GM21390 (cell line): ENCODE results near the gene MEGF6.

Experiments used
- ATAC-seq: cut with Tn5 transposase; IDR thresholded peaks from one replicate; pipeline ENCODE4 v1.9.1; 2021; ENCODE audit not compliant: unreplicated experiment

Gene MEGF6, protein sequence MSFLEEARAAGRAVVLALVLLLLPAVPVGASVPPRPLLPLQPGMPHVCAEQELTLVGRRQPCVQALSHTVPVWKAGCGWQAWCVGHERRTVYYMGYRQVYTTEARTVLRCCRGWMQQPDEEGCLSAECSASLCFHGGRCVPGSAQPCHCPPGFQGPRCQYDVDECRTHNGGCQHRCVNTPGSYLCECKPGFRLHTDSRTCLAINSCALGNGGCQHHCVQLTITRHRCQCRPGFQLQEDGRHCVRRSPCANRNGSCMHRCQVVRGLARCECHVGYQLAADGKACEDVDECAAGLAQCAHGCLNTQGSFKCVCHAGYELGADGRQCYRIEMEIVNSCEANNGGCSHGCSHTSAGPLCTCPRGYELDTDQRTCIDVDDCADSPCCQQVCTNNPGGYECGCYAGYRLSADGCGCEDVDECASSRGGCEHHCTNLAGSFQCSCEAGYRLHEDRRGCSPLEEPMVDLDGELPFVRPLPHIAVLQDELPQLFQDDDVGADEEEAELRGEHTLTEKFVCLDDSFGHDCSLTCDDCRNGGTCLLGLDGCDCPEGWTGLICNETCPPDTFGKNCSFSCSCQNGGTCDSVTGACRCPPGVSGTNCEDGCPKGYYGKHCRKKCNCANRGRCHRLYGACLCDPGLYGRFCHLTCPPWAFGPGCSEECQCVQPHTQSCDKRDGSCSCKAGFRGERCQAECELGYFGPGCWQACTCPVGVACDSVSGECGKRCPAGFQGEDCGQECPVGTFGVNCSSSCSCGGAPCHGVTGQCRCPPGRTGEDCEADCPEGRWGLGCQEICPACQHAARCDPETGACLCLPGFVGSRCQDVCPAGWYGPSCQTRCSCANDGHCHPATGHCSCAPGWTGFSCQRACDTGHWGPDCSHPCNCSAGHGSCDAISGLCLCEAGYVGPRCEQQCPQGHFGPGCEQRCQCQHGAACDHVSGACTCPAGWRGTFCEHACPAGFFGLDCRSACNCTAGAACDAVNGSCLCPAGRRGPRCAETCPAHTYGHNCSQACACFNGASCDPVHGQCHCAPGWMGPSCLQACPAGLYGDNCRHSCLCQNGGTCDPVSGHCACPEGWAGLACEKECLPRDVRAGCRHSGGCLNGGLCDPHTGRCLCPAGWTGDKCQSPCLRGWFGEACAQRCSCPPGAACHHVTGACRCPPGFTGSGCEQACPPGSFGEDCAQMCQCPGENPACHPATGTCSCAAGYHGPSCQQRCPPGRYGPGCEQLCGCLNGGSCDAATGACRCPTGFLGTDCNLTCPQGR (N-terminal part only)

DNA sequence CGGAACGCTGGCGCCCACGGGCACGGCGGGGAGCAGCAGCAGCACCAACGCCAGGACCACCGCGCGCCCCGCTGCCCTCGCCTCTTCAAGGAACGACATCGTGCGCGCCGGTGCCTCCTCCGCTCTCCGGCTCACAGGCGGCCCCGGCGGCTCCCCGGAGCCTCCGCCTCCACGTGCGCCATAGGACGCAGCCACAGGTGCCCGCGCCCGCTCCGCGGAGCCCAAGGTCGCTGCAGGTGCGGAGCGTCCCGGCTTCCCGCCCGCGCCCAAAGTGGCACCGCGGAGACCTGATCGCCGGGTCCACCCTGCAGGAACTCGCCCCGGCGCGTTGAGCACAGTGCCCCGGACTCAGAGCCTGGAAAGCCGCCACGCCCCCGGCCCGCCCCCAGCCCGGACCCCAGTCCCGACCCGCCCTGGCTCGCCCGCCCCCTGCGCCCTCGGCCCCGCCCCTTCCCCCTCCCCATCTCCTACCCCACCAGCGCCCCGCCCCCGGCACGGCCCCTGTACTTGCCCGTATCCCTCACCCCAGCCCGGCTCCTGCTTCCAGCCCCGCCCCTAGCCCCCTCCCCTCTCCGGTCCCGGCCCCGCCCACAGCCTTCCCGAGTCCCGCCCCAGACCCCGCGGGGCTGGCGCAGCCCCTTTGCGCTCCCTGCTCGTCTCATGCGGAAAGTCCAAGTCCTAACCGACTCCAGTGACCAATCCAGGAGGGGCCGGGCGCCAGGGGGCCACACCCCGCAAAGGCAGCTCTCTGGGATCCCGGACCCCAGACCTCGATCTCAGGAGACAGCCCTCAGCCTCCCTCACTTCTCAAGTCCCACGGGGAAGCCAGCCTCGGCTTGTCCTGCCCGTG is at the start of gene MEGF6:
MEGF6 (minus strand) TSS at position 339 of the 850 bp plus-strand sequence; CDS start at position 99, 240 bp downstream.
- ATAC-seq: no peak

DNA sequence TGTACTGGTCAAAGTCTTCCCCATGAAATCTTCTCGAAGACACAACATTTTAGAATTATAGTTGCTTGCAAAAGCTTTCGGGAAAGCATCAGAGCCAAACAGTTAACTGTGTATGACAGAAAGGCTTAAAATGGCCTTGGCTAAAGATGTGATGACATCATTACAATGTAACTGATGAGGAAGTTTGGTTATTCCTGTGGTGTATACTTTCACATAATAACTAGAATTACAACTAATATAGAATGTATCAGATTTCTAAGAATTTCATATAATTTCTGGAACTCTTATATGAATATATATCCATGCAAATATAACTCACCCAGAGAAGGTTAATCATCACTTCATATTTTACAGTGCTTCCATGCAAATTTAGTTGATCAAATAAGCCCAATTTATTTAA is 49.4 kb upstream of the MEGF6 start:
- ATAC-seq: no peak

DNA sequence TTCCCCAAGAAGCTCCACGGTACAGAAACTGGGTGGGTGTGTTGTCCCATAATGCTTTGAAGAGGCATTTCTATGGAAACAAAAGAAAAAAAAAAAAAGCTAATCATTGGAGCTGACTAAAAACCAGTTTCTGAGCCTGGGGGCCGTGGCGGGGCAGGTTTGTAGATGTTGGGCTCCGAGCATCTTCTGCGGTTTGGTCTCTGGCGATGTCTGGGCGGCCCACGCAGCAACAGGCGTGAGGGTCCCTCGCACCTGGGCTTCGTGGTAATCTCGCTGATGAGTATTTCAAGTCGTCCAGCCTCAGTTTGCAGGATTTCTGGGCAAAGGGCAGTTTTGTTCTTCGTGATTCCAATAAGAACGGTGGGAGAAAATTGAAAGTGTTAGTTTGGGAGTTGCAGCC is 47.8 kb upstream of the MEGF6 start:
- ATAC-seq: no peak

DNA sequence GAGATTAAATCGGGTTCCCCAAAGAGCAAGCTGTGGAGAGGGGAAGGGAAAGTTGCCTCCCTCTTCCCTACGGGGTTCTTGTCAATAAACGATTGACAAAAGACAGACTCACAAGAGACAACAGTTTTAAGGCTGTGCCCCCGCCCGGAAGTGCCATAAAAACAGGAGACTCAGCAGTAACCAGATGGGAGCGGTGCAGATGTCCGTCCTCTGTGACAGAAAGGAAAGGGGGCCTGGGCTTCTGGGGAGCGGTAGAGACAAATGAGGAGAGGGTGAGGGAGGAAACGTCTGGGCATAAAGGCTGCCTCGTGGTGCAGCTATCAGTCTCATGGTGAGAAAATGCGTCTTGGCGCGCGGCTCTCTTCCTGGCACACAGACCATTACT is 46.9 kb upstream of the MEGF6 start:
- ATAC-seq: no peak

DNA sequence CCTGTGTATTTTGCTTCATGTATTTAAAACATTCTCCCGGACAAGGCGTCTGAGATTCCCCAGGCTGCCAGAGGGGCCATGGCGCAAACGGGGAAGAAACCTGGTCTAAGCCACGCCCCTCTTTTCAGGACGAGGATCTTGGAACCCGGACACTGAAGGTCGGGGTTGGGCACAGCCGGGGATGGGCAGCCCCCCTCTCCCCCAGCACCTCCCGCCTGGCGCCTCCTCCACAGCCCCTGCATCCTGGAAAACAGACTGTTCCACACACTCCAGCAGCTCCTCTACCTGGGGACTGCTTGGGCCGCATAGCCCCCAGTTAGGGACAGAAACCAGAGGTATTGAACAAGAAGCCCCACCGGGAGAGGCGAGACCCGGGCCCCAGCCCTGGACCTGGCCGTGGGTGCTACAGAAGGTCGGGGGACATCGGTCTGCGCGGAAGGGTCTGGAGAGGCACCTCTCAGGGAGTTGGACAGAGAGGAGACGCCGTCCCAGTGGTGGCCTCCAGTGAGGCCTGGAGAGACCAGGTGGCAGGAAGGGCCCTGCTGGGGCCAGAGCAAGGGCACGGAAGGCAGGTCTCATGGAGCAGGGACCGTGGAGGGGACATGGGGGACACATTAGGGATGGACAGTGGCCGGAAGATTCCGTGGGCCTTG is 46.4 kb upstream of the MEGF6 start:
- no peak for ATAC-seq

DNA sequence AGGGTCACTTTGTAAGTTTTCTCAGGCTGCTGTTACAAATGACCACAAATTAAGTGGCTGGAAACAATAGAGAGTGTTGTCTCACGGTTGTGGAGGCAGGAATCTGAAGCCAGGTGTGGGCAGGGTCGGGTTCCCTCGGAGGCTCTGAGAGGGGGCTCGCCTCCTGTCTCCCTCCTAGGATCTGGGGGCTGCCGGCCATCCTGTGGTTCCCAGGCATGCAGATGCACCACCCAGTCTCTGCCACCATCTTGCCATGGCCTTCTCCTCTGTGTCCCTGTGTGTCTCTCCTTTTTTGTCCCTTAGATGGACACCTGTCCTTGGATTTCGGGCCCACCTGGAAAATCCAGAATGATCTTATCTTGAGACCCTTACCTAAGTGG is 45.8 kb upstream of the MEGF6 start:
- peak; percentile 19 for ATAC-seq

DNA sequence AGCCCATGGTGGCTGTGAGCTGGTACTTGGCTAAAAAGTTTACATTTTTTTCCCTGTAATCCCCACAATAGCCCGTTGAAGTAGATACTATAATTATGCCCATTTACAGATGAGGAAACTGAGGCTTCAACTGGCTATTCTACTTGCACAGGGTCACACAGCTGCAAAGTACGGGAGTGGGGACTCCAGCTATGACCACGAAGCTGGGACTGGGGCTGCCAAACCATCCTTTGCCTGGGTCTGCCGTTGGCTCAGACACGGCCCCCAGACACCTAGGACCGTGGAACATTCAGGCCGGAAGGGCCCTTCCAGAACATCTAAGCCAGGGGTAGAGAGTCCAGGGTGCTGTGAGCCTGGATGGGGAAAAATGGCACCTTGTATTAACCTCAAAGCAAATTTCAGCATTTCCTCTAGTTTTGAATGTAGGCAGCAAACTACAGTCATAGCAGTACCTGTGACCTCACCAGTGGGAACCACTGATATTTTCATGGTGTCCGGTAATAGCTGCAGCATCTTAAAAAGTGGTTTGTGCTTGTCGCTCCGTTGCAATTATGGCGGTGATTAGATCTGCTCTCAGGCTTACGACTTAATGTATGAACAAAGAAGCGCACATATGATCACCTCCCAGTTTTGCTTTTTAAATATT is 45.3 kb upstream of the MEGF6 start:
- peak; percentile 53 for ATAC-seq

DNA sequence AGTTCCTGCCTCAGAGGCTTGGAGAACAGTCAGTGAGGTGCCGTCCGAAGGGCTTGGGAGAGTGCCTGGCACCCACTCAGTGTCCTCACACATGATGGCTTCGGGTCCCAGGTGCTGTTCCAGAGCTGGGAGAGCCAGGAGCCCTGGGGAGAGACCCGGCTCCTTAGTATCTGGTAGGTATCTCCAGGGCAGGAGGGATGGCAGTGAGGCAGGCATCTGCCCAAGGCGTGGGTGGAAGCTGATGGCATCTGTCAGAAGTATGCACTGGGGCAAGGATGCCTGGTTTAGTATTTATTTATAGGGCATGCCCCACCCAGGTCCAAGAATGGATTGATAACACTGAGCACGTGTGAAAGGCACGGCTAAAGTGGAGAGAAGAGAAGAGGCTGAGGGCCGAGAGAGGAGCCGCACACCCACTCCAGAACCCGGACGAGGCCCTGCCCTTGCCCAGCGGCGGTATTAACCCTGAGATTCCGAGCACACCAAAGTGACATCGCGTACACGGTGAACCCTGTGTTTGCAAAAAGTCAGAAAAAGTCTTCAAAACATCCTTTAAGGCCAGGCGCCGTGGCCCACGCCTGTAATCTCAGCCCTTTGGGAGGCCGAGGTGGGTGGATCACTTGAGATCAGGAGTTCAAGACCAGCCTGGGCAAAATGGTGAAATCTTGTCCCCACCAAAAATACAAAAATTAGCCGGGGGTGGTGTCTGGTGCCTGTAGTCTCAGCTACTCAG is 43.4 kb upstream of the MEGF6 start:
- ATAC-seq: no peak

DNA sequence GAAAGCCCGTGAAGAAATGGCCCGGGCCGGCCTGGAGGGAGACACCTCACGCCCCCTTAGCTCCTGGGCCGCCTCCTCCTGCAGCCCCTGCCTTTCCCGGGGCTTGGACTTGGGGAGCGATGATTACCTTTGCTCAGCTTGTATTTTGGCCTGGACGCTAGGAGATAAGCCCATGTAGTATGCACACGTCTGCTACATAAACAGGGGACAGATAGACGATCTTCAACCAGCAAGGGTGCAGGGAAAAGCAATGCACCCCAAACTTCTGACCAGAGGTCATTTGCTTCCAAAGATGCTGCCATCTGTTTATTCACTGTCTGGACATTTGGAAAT is 41.9 kb upstream of the MEGF6 start:
- no peak for ATAC-seq

DNA sequence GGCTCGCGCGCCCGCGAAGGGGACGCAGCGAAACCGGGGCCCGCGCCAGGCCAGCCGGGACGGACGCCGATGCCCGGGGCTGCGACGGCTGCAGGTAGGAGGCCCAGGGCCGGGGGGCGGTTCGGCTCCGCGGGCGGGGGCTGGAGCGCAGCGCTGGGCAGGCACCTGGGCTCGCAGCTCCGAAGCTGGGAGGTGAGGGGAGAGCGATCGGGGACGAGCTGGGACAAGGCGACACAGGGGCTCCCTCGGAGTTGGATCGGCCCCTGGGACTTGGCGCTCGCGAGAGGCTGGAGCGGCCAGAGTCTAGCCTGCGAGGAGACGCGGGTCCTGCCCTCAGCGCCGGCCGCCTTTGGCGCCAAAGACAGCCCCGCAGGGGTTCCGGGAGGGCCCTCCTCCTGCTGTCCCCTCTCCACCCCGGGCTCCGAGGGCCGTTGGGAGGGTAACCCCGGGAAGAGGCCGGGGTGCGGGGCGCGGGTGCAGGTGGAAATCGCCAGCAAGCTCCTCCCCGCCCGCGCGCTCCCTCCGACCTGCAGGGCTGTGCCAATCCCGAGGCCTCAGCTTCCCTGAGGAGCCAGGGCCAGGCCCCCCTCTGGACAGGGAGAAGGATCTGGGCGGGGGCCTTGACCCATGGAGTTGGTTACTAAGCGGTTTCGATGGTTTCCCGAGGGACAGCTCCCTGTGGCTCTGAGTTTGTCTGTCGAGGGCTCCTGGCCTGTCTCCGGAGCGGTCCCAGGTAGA is 41.4 kb upstream of the MEGF6 start:
- ATAC-seq: no peak

DNA sequence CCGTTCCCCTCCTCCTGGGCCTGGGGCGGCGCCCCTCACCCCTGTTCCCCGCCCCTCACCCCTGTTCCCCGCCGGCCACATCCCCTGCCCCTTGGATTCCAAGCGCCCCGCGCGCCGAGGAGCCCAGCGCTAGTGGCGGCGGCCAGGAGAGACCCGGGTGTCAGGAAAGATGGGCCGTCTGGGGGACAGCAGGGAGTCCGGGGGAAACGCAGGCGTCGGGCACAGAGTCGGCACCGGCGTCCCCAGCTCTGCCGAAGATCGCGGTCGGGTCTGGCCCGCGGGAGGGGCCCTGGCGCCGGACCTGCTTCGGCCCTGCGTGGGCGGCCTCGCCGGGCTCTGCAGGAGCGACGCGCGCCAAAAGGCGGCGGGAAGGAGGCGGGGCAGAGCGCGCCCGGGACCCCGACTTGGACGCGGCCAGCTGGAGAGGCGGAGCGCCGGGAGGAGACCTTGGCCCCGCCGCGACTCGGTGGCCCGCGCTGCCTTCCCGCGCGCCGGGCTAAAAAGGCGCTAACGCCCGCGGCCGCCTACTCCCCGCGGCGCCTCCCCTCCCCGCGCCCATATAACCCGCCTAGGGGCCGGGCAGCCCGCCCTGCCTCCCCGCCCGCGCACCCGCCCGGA is 40.7 kb upstream of the MEGF6 start, which contains the start of gene TP73:
TP73 (plus strand) TSS at position 587 of the 618 bp plus-strand sequence. CDS start 29,850 bp downstream, outside the sequence.
- ATAC-seq: no peak

DNA sequence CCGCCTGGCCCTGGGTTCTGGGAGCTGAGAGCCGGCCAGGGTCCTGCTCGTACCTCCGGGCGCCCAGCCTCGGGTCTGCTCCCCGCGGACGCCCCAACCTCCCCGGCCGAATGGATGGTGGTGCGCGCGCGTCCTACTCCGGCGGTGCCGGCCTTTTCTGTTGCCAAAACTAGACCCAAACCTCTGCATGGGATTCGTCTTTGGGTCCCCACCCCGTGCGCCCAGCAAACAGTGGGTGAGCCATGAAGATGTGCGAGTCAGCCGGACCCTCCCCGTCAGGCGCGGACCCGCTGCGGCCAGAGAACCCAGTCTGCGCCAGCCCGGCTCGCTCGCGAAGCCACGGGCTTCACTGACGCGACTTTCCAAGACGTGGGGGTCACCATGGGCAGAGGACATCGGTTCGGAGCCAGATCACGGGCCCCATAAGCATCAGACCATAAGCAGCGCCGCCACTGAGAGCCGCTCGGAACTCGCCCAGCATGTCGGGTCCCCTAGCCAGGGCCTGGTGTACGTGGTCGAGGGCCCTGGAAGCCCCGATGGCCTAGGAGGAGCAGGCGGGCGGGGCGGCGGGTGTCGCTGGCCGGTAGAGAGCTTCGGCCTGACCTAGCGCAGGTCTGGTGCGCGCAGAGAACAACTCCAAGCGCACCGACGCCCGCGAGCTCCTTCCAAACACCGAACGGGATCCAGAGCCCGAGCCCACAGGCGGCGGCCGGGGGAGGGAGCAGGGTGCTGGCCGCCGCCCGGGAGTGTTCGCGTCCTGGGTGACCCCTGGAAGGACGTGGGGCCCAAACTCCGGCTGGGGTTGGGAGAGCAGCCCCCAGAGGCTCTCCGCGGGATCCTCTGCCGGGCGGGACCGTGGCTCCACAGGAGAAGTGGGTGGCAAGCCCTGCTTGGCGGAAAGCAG is 40.0 kb upstream of the MEGF6 start:
- ATAC-seq: no peak

DNA sequence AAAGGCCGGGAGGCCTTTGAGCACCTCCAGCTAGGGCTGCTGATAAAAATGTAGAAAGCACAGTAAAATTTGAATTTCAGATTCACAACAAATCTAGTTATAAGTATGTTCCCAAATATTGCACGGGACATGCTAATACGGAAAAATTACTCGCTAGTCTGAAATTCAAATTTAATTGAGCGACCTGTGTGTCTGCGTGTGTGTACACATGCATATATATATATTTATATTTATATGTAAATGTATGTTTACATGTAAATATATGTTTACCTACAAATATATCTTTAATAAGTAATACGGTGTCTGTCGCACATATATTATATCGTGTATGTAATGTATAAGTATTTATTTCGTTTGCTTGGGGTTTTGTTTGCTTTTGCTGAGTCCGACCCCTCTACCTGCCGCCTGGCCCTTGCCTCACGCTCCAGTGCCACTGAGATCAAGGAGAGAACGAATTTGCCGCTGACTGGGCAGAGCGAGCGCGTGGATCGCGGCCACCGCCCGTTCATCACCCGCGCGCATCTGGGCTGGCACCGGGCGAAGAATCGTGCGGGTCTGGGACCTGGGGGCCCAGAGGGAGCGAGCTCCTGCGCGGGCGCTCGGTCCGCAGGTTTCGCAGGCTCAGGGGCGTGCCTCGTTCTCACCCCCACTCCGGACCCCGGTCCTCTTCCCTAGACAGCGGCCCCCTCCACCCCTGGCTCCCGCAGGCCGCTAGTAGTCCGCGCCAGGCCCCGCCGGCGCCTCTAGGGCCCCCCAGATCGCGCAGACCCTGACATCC is 39.1 kb upstream of the MEGF6 start:
- ATAC-seq: no peak

DNA sequence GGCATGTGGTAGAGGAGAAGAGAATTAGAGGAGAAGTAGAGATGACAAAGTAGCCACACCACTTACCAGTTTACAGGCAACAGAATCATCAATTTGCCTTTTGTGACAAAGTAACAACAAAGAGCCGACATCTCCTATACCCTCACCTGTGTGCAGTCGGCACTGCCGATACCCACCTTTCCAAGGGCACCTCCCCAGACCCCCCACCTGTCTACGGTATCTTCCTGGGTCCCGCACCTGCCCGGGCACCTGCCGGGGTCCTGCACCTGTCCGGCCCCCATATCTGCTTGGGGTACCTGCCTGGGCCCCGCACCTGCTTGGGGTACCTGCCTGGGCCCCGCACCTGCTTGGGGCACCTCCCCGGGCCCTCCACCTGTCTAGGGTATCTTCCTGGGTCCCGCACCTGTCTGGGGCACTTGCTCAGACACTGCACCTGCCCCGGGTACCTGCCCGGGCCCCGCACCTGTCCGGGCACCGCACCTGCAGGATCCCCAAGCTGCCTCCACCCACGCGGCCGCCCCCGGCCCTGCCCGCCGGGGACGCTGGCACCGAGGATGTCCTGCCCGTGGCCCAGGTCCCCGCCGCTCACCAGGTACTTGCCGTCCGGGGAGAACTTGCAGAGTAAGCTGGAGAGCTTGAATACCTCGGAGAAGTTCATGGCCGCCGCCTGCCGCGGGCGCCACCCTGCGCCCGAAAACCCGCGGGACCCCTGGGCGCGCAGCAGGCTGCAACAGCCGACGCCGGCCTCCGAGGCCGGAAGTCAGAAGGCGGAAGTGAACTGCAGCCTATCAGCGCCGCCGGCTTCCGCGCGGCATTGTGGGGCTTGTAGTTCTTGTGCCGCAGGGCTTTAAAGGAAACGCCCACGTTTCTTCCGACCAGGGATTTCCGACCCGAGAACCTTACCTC is 38.3 kb upstream of the MEGF6 start, which contains the start of gene WRAP73:
WRAP73 (minus strand) TSS at position 762 of the 906 bp plus-strand sequence; CDS start at position 658, 104 bp downstream.
- ATAC-seq: peak; percentile 80

DNA sequence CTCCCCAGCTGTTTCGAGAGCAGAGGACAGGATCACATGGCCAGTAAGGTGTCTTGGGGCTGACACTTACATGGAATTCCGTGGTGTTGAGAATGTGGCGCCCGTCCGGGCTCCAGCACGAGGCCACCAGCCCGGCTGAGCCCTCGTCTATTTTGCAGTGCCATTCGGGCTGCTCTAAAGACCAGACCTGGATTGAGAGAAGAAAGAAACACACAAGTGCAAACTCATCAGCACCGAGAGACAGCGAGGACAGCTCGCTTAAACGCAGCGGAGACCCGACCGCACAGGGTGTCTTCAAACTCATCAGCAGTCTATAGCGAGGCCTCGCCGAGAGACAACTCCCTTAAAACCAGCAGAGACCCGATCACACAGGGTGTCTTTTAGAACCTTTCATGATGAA is 35.3 kb upstream of the MEGF6 start:
- ATAC-seq: no peak
